ENCODE measurements around the gene CDH23. TPM values are rescaled to one million over a fixed set of nuclear protein-coding genes. Genes with fewer than 3 reads are reported as not detected.

Gene CDH23
- polyA plus RNA-seq, 2 of the 4 experiments (the other 2 are of a cell fraction) = 1.1 to 2.3 TPM

DNA sequence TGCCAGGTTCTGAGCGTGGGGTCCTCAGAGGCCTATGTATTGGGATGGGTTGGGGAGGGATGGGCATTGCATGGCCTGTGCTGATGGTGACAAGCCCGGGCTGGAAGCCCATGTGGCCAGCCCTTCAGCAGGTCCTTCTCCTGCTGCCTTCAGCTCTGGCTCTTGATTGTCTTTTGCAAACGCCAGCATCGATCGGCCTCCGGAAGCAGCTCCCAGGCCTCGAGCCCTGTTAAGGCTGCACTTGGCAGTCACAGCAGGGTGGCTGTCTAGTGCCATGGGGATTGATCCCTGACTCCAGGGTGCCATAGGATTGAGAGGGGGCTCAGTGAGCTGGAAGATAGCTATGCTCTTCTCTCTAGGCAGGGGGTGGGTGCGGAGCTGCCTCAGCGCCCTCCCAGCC, 51.4 kb downstream of the CDH23 start:
- no peak for FAIRE-seq
- POLR2A ChIA-PET = no interaction called here

DNA sequence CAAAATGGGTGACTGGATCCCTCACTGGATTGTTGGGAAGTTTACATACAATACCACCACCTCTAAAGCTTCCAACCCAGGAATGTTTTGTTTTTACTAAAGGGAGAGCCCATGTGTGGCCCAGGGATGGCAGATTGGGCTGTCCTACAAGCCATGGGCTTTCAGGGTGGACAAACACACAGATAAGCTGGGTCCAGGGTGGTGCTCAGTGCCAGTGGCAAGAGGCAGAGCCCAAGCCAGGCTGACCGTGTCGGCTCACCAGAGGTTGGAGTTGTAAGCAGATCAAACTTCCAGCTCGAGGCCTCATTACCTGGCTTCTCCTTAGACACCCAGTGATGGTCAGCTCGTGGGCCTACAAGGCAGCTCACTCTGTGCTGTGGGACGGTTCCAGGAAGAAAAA, 52.3 kb downstream of the CDH23 start:
- ChIA-PET POLR2A (no interaction called here), CTCF (interaction anchor here (2.0 kb wide), 1 partner anchor 53 kb away, joined by 6 read pairs; the partner anchor contains the start of gene CDH23)
- Histone ChIP-seq H3K27ac (no peak overlapping the region), H3K4me3 (no peak overlapping the region), H3K9me3 (no peaks in the 10 kb centered on the region), H3K4me1 (no peaks in the 10 kb centered on the region), H3K4me2 (no peak overlapping the region)
- DNase-seq (ENCODE audit: low read depth in 1 of 2, low spot score in 1 of 2) = no peak
- 65% methylated on average over 5 of the region's 5 CpGs for WGBS (ENCODE audit: missing lambda C conversion rate)
- no peak for TF ChIP-seq MYC (IDR thresholded peaks at IDR 0.05; ENCODE audit: borderline replicate concordance, low read length)
- no peak for TF ChIP-seq SMC3 (IDR thresholded peaks at IDR 0.05)
- TF ChIP-seq, protein P1, sequence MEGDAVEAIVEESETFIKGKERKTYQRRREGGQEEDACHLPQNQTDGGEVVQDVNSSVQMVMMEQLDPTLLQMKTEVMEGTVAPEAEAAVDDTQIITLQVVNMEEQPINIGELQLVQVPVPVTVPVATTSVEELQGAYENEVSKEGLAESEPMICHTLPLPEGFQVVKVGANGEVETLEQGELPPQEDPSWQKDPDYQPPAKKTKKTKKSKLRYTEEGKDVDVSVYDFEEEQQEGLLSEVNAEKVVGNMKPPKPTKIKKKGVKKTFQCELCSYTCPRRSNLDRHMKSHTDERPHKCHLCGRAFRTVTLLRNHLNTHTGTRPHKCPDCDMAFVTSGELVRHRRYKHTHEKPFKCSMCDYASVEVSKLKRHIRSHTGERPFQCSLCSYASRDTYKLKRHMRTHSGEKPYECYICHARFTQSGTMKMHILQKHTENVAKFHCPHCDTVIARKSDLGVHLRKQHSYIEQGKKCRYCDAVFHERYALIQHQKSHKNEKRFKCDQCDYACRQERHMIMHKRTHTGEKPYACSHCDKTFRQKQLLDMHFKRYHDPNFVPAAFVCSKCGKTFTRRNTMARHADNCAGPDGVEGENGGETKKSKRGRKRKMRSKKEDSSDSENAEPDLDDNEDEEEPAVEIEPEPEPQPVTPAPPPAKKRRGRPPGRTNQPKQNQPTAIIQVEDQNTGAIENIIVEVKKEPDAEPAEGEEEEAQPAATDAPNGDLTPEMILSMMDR (IDR thresholded peaks at IDR 0.05) = no peak
- TF ChIP-seq NR3C1 (IDR thresholded peaks at IDR 0.05) = no peak
- no peak for TF ChIP-seq FOXS1 (CRISPR knock-in tag; IDR thresholded peaks at IDR 0.05)
- FAIRE-seq = no peak
- no peak for ATAC-seq

More for the DNA sequence above, 51.4 kb downstream of the CDH23 start:
- TF ChIP-seq ZC3H11A (IDR thresholded peaks at IDR 0.05) (no peak), BCL3 (IDR thresholded peaks at IDR 0.05) (no peak)
- Histone ChIP-seq H3K4me2 (no peak overlapping the region), H3K9me3 (no peaks in the 10 kb centered on the region), H3K4me1 (no peaks in the 10 kb centered on the region), H3K4me3 (no peak overlapping the region), H3K27ac (no peak overlapping the region)
- CTCF ChIA-PET = interaction anchor here (2.0 kb wide), 1 partner anchor 52 kb away, joined by 6 read pairs; the partner anchor contains the start of gene CDH23
- 84% methylated on average over 9 of the region's 9 CpGs for WGBS (ENCODE audit: missing lambda C conversion rate)
- no peak for DNase-seq (ENCODE audit: low read depth in 1 of 2, low spot score in 1 of 2)
- no peak for ATAC-seq

- ATAC-seq (no peak; a peak in 1 of 6 replicates), FAIRE-seq (no peak), DNase-seq (ENCODE audit: low read depth in 1 of 2, low spot score in 1 of 2) (no peak)
- no peak for TF ChIP-seq PHF8 (IDR thresholded peaks at IDR 0.05; ENCODE audit: borderline replicate concordance, low read depth)
- TF ChIP-seq E2F6 (IDR thresholded peaks at IDR 0.05; ENCODE audit: borderline replicate concordance, low read depth) = no peak
- no peak for TF ChIP-seq MAZ (IDR thresholded peaks at IDR 0.05; ENCODE audit: borderline replicate concordance, low read depth, low read length)
- no peak for TF ChIP-seq KDM1A (IDR thresholded peaks at IDR 0.05; ENCODE audit: low read depth)
- TF ChIP-seq, protein P2, sequence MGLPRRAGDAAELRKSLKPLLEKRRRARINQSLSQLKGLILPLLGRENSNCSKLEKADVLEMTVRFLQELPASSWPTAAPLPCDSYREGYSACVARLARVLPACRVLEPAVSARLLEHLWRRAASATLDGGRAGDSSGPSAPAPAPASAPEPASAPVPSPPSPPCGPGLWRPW (IDR thresholded peaks at IDR 0.05) = no peak
- no peak for TF ChIP-seq ZSCAN20 (CRISPR knock-in tag; IDR thresholded peaks at IDR 0.05)
- TF ChIP-seq TP53 (CRISPR knock-in tag; IDR thresholded peaks at IDR 0.05) = no peak
- TF ChIP-seq RARB (CRISPR knock-in tag; IDR thresholded peaks at IDR 0.05) = no peak
- no peak for TF ChIP-seq TFCP2L1 (CRISPR knock-in tag; IDR thresholded peaks at IDR 0.05)
- TF ChIP-seq FOSL2 (IDR thresholded peaks at IDR 0.05) = no peak
- TF ChIP-seq FOSL2 (CRISPR knock-in tag; IDR thresholded peaks at IDR 0.05) = no peak
- no peak for TF ChIP-seq EHF (CRISPR knock-in tag; IDR thresholded peaks at IDR 0.05)
- TF ChIP-seq EHMT2 (IDR thresholded peaks at IDR 0.05; ENCODE audit: low read depth) = no peak
- no peak for TF ChIP-seq MYC (IDR thresholded peaks at IDR 0.05; ENCODE audit: borderline replicate concordance, low read length)
- TF ChIP-seq CBX2 (IDR thresholded peaks at IDR 0.05; ENCODE audit: borderline replicate concordance, low read depth) = no peak
- TF ChIP-seq RFX5 (IDR thresholded peaks at IDR 0.05) = no peak
- TF ChIP-seq ZNF302 (CRISPR knock-in tag; IDR thresholded peaks at IDR 0.05) = no peak
- no peak for TF ChIP-seq RAD21 (conservative IDR thresholded peaks at IDR 0.05 in 1 of 2, IDR thresholded peaks at IDR 0.05 in 1 of 2)
- no peak for TF ChIP-seq HMGXB4 (CRISPR knock-in tag; IDR thresholded peaks at IDR 0.05; ENCODE audit: borderline replicate concordance)
- no peak for TF ChIP-seq CHD4 (IDR thresholded peaks at IDR 0.05; ENCODE audit: borderline replicate concordance)
- TF ChIP-seq, protein P1 (IDR thresholded peaks at IDR 0.05) = no peak
- POLR2A ChIA-PET = no interaction called here
- Histone ChIP-seq H3K4me1 (no peaks in the 10 kb centered on the region), H3K9me3 (no peaks in the 10 kb centered on the region), H3K4me3 (no peak overlapping the region), H3K4me2 (no peak overlapping the region), H3K27ac (no peak overlapping the region)
- CTCF ChIA-PET = no interaction called here
- WGBS (ENCODE audit: missing lambda C conversion rate) = 77% methylated on average over 10 of the region's 14 CpGs
These were observed 55.0 kb downstream of the CDH23 start for GRCh38 chr10:71451754-71452153.

Measured in A549 (cell line).